GM21381 (cell line): ENCODE data around the gene COBL.

Experiments
- ATAC-seq: cut with Tn5 transposase; IDR thresholded peaks from one replicate; pipeline ENCODE4 v1.9.1; 2021; ENCODE audit warnings: mild to moderate bottlenecking, moderate library complexity; ENCODE audit not compliant: unreplicated experiment

Gene COBL

DNA sequence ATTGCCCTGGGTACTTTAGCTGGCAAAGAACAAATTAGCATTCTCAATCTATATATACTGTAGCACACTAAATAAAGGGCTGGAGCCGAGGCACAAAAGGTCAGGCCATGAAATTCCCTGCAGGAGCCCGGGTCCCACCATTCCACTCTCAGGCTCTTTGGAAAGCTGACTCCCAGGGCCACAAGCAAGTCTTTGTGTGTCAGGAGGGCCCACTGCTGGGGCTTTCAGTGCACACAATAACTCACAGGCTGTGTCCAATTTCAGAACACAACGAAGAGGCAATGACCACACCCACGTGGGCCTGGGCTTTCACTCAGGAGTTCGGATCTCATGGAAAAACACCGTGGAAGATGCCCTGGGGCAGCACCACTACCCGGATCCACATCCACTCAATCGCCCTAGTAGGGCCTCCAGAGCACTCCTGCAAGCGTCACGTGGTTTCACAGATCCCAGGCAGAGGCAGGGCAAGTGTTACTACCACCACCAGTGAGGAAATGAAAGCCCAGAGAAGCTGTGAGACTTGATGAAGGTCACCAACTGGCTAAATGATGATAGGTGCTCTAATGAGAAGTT lies 60.3 kb downstream of the COBL start:
- no peak for ATAC-seq

- no peak for ATAC-seq
Measured at GRCh38 chr7:51255536-51256208, 60.9 kb downstream of the COBL start.

- ATAC-seq, result no peak
Measured at GRCh38 chr7:51255036-51255435, 61.6 kb downstream of the COBL start.

GRCh38 chr7:51253157-51253556 lies 63.5 kb downstream of the COBL start:
- ATAC-seq, result no peak

- no peak for ATAC-seq
Measured at GRCh38 chr7:51251290-51251689, 65.3 kb downstream of the COBL start.

DNA sequence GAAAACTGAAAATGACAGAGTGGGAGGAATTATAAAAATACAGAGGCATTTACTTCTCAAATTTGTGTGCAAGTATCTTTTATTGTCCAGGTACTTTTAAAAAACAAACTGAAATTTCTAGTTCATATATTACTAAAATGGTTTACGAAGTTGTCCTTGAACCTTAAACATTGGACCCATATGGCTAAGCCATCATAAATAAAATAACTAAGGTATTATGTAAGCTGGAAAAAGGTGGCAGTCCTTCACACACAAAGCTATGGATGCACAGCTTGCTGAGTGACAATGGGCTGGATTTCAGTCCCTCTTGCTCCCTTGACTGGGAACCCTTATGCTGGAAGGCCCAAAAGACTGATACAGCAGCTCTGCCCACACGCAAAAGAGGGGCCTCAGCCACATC lies 66.1 kb downstream of the COBL start:
- ATAC-seq, result no peak

DNA sequence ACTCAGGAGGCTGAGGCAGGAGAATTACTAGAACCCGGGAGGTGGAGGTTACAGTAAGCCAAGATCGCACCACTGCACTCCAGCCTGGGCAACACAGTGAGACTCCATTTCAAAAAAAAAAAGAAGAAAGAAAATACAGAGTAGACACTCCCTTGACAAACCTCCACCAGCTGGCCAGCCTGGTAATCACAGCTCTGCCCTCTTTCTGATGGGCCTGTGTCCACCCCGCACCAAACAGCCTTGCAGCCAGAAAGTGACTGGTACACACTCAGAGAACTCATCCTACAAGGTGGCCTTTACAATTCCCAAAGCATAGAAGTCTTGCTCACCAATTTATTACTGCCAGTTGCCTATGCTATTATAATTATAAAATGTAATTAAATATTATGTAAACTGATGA lies 66.6 kb downstream of the COBL start:
- no peak for ATAC-seq

GRCh38 chr7:51249187-51249945 lies 67.2 kb downstream of the COBL start:
- ATAC-seq, result no peak

DNA sequence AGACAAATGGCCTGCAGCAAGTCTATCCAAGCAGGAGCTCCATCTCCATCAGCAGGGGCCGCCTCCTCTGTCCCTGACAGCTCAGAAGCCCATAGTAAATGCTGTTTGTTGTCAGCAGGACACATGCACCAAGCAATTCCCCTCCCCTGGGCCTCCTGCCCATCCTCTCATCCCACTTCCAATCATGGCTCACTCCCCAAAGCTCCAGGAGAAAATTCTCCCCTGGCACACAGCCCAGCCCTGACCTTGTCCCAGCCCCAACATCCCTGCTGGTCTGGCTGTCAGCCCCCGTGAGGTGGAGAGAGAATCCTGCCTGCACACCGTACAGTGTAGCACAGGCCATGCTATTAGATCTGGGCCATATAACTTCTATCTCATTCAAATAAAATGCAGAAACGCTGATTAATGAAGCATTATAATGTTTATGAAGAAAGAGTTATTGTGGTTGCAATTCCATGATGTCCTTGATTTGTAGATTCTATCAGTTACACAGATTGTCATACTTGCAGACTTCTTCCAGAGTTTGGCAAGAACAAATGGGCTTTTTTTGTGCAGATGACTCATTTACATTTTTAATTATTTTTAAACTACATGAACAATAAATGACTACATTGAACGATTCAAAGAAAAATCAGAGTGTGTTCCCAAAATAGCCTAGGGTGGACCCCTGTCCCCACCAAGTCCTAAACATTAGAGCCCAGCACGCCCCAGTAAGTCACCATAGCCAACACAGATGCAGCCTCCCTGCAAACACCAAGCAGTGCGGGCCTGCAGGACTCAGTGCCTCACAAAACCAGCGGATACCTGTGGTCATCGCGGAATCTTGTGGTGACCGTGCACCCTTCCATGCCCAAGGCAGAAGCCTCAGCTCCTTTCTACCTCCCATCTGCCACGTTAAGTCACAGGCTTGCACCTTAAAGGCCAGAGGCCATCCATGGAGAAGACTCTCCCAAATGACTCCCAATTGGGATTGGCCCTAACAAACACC lies 70.1 kb downstream of the COBL start:
- no peak for ATAC-seq

DNA sequence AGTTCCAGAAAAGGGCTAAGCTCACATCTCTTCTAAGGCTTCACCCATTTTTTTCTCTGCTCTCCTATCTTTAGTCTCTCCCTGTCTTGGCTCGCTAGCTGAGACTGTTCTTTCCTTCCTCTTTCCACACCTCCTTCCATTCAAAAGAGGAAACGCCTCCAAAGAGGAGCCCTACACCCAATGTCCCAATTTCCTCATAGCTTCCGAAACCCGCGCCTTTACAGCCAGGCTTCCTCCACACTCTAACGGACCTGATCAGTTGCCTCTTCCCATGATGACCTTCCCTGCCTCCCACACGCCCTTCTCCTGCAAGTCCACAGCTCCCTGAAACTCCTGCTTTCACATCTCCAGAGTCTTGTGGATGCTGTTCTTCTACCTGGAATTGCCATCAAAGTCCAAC lies 71.7 kb downstream of the COBL start:
- no peak for ATAC-seq

DNA sequence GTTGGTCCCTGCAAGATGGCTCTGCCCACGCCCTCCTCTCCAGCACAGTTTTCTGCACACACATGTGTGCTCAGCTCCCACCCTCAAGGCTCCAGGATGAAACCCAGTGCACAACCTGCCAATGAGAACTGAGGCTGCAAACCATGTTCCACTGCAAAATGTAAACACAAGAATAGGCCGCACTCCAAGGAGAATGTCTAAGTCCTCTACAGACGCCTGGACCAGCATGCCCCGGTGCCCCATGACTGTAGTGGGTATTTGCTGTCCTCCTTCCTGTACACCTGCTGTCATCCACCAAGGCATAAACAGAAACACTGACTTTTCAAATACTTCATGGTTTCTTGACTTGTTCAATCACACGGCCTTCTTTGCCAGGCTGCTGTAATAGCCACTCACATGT lies 72.6 kb downstream of the COBL start:
- ATAC-seq, result no peak

- ATAC-seq, result no peak
Measured at GRCh38 chr7:51243631-51244030, 73.0 kb downstream of the COBL start.

- no peak for ATAC-seq
Measured at GRCh38 chr7:51242881-51243518, 73.6 kb downstream of the COBL start.

DNA sequence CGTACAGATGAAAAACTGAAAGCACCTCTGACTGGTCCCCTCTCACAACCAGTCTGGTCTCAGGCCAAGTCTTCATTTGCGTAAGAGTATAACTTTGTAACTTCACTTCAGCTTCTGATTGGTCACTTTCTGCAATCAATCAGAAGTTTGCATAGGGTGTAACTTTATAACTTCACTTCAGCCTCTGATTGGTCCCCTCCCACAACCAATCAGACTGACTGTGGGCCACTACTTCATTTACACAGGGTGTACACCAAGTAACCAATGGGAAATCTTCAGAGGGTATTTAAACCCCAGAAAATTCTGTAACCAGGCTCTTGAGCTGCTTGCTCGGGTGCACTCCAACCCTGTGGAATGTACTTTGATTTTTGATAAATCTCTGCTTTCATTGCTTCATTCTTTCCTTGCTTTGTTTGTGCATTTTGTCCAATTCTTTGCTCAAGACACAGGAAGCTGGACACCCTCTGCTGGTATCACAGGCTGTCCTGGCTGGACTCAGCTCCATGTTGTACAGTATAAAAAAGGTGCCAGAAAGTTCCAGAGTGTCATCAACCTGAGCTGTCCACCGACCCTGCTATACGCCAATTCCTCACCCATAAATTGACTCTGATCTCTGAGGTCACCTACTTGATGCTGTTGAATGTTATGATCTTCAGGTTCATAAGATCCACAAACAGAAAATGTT lies 74.5 kb downstream of the COBL start:
- ATAC-seq, result no peak

DNA sequence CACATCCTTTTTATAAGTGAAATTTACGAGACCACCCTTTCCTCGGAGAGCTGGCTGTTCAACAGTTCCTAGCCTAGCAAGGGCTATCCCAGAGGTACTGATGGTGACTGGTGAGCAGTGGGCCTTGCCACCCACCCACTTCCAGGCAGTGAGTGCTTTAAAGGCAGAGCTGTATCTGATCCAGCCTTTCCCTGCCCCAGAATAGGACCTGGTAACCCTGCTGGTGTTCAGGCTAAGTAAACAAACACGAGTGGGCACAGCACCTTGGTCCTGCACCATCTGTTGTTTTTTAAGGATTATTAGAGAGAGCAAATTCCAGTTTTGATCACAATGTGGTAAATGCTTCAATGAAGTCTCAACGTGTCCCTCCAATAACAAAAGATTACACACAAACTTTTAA lies 75.7 kb downstream of the COBL start:
- ATAC-seq, result no peak

DNA sequence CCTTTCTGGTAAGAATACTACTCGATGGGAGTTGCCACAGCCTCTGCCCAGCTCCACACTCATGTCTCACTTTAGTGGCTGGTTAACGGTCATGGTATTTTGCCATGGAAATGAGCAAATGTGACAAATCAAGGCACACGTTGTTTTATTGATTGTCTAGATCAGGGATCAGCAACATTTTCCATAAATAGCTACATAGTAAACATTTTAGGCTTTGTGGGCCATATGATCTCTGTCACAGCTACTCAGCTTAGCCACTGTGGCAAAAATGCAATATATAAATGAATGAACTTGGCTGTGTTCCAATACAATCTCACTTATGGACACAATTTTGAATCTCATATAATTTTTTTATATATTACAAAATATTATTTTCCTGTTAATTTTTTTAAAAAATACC lies 76.9 kb downstream of the COBL start:
- no peak for ATAC-seq

- ATAC-seq, result no peak
Measured at GRCh38 chr7:51238981-51239495, 77.6 kb downstream of the COBL start.

DNA sequence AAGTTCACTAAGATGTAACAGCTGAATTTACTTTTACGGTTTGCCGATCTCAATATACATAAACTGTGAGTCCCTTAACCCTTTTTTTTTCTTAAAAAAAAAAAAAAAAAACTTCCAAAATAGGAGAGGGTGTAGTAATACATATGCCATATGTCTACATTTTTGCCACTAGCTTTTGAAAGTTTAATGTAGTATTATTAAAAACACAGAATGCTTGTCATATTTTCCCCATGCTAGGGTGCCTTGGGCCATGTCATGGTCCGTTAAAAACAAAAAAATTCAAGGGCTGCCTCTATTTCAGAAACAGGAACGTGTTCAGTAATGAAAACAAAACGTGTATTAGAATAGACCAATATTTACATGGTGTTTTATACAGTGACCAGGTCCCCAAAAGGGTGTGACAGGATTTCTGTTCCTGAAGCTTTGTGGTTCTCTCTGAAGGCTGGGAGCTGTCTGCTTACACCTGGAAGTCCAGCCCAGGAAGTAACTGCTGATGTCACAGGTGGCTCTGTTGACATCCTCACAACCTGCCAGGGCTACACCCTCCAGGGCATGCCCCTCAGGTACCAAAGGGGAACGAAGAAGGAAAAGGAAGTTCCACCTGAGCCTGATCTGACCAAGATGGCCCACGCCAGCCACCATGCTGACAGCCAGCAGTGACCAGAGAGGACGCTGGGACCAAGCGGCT lies 79.0 kb downstream of the COBL start:
- ATAC-seq, result no peak

GRCh38 chr7:51236470-51237132 lies 80.0 kb downstream of the COBL start:
- no peak for ATAC-seq
